ENCODE results near the gene SALL4.
"Not testable (repeated sequence)": the region's sequence is repeated elsewhere in the genome, so short reads cannot be mapped to it uniquely, and the experiment has no call there.

SALL4 gene

DNA sequence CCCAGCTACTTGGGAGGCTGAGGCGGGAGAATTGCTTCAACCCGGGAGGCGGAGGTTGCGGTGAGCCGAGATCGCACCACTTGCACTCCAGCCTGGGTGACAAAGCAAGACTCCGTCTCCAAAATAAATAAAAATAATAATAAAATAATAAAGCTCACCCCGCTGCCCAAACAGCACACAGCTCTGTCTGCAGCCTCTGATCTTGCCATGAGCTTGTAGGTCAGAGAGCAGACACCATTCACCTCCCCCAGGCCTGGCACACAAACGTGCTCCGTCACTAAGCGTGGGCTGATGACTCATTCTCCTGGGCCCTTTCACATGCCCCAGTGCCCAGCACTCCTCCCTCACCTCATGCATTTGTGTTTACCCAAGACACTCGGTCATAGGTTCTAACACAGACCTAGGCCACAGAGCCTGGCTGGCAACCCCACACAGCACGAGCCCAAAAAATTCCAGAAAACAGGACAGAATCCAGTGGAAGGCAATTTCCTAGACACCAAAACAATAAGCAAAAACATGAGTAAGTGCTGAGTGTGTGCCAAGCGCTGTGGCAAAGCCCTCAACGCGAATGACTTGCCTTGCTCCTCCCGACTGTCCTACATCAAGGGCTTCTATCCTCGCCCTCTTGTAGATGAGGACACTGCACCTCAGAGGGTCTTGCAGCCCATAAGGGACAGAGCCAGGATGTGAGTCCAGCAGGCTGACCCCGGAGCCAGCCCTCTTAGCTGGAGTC lies 52.1 kb downstream of the SALL4 start:
- Histone ChIP-seq H3K27ac (peak overlapping the region; percentile 56), H3K9me3 (ENCODE audit: severe bottlenecking) (no peaks in the 10 kb centered on the region), H3K4me3 (ENCODE audit: low read depth, low read length) (no peak overlapping the region), H3K36me3 (no peaks in the 10 kb centered on the region), H3K27me3 (ENCODE audit: insufficient read depth, low read depth, severe bottlenecking) (no peaks in the 10 kb centered on the region)
- DNase-seq = no peak
- TF ChIP-seq CTCF (IDR thresholded peaks at IDR 0.05; ENCODE audit: low read depth, low read length) = no peak

DNA sequence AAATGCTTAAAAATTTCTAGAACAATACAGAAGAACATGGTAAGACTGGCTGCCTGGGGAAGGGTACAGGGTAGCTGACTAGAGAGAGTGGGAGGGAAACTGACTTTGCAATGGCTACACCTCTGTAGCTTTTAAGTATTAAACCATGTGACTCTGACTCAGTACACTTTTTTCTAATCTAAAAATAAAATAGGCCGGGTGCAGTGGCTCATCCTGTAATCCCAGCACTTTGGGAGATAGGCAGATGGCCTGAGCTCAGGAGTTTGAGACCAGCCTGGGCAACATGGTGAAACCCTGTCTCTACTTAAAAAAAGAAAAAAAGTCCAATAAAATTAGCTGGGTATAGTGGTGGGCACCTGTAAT lies 52.7 kb downstream of the SALL4 start:
- peak; percentile 50 for DNase-seq
- Histone ChIP-seq H3K9me3 (ENCODE audit: severe bottlenecking) (no peaks in the 10 kb centered on the region), H3K27me3 (ENCODE audit: insufficient read depth, low read depth, severe bottlenecking) (no peaks in the 10 kb centered on the region), H3K4me3 (ENCODE audit: low read depth, low read length) (no peak overlapping the region), H3K27ac (peak overlapping the region; percentile 56), H3K36me3 (no peaks in the 10 kb centered on the region)
- no peak for TF ChIP-seq CTCF (IDR thresholded peaks at IDR 0.05; ENCODE audit: low read depth, low read length)

DNA sequence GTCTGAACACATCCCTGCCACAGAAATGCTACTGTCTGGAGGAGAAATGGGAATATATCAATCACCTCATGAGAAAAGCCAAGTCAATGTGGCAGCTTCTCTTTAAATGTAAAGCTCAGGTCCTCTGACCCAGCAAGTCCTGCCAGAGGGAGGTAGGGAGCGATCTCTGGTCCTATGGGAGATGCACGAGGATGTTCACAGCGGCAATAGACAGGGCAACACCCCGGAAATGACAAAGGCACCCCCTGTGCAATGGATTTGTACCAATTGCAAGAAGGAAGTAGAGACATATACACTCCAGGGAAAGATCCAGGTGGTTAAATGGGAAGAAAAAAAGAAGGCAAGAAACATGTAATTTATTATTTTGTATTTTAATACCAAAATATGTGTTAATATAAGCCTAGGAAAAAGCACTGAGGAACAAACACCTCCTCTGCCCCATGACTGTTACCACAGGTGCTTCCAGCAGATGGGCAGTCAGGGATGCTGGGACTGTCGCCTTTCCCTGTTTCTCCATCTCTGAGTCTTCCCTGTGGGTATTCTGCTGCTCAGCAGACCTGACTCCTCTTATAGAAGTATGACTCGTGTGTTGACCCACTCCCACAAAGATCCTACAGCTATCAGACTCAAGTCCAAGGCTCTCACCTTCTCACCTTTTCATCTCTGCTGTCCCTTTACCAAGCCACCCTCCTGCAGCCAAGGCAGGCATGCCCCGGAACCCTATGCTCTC lies 55.0 kb downstream of the SALL4 start:
- H3K9me3 ChIP-seq (ENCODE audit: severe bottlenecking) = no peaks in the 10 kb centered on the region

GRCh38 chr20:51745804-51746203 lies 56.5 kb downstream of the SALL4 start:
- Histone ChIP-seq H3K27ac (no peak overlapping the region), H3K9me3 (ENCODE audit: severe bottlenecking) (no peaks in the 10 kb centered on the region), H3K27me3 (ENCODE audit: insufficient read depth, low read depth, severe bottlenecking) (no peaks in the 10 kb centered on the region), H3K36me3 (no peaks in the 10 kb centered on the region), H3K4me3 (ENCODE audit: low read depth, low read length) (no peak overlapping the region)
- no peak for DNase-seq
- no peak for TF ChIP-seq CTCF (IDR thresholded peaks at IDR 0.05; ENCODE audit: low read depth, low read length)

More for the DNA sequence above, 55.0 kb downstream of the SALL4 start:
- Histone ChIP-seq H3K4me3 (ENCODE audit: low read depth, low read length) (no peak overlapping the region), H3K27me3 (ENCODE audit: insufficient read depth, low read depth, severe bottlenecking) (no peaks in the 10 kb centered on the region), H3K27ac (no peak overlapping the region), H3K36me3 (no peaks in the 10 kb centered on the region)
- no peak for DNase-seq
- no peak for TF ChIP-seq CTCF (IDR thresholded peaks at IDR 0.05; ENCODE audit: low read depth, low read length)

DNA sequence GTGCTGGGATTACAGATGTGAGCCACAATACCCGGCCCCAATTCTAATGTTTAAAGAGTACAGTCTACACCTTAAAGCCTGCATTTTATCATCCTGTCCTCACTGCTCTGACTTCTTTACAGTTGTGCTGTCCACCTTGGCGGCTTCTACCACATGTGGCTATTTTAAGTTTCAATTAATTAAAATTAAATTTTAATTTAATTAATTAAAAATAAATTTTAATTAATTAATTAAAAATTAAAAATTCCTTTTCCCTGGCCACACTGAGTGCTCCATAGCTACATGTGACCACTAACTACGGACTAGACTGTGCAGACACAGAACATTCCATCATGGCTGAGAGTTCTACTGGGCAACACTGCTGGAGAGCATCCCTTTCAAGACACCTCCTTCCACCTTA lies 61.5 kb downstream of the SALL4 start:
- no peaks in the 10 kb centered on the region for H3K27me3 ChIP-seq (ENCODE audit: insufficient read depth, low read depth, severe bottlenecking)
- H3K36me3 ChIP-seq = no peaks in the 10 kb centered on the region
- TF ChIP-seq CTCF (IDR thresholded peaks at IDR 0.05; ENCODE audit: low read depth, low read length) = no peak
- no peak overlapping the region for H3K27ac ChIP-seq
- no peak for DNase-seq
- H3K4me3 ChIP-seq (ENCODE audit: low read depth, low read length) = no peak overlapping the region
- H3K9me3 ChIP-seq (ENCODE audit: severe bottlenecking) = no peaks in the 10 kb centered on the region

DNA sequence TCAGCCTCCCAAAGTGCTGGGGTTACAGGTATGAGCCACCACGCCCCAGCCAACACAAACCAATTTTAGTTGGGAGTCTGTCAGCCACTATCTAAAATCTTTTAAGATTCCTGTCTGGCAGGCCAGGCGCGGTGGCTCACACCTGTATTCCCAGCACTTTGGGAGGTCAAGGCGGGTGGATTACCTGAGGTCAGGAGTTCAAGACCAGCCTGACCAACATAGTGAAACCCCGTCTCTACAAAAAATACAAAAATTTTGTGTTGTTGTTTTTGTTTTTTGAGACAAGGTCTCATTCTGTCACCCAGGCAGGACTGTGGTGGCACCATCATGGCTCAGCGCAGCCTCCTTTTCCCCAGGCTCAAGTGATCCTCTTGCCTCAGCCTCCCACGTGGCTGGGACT lies 62.0 kb downstream of the SALL4 start:
- H3K27ac ChIP-seq; H3K9me3 ChIP-seq (ENCODE audit: severe bottlenecking); H3K4me3 ChIP-seq (ENCODE audit: low read depth, low read length); H3K27me3 ChIP-seq (ENCODE audit: insufficient read depth, low read depth, severe bottlenecking); DNase-seq; H3K36me3 ChIP-seq: not testable (repeated sequence)
